PFSK-1 (cell line): ENCODE measurements around the gene SLC22A23.

Source experiments
- FOXP2 ChIP-seq: optimal IDR thresholded peaks from 2 replicates; pipeline ENCODE3; 2011; ENCODE audit warnings: borderline replicate concordance, control low read depth, inconsistent platforms; ENCODE audit not compliant: insufficient read depth; ENCODE audit errors: extremely low read length, extremely low read depth
- POLR2AphosphoS5 ChIP-seq: IDR thresholded peaks from 2 replicates; pipeline ENCODE4 v1.6.1; 2012; ENCODE audit warnings: low read depth, mild to moderate bottlenecking, control low read depth, low read length, moderate library complexity
- SIN3A ChIP-seq: IDR thresholded peaks from 2 replicates; pipeline ENCODE4 v1.6.1; 2012; ENCODE audit warnings: mild to moderate bottlenecking, low read length, moderate library complexity, borderline replicate concordance; ENCODE audit not compliant: insufficient read depth
- TAF1 ChIP-seq: IDR thresholded peaks from 2 replicates; pipeline ENCODE4 v1.6.1; 2012; ENCODE audit warnings: low read length, control low read depth, borderline replicate concordance; ENCODE audit not compliant: insufficient read depth
- TF ChIP-seq, protein P1 (sequence below), 2 experiments: IDR thresholded peaks; 2 replicates each; pipeline versions ENCODE4 v1.6.1 to v1.8.0; 2011 to 2012; ENCODE audit warnings: low read depth in 2 of 2, low read length in 2 of 2, control low read depth in 1 of 2, inconsistent platforms in 1 of 2, mild to moderate bottlenecking in 1 of 2, moderate library complexity in 1 of 2; ENCODE audit not compliant: insufficient read depth in 1 of 2

Gene SLC22A23

DNA sequence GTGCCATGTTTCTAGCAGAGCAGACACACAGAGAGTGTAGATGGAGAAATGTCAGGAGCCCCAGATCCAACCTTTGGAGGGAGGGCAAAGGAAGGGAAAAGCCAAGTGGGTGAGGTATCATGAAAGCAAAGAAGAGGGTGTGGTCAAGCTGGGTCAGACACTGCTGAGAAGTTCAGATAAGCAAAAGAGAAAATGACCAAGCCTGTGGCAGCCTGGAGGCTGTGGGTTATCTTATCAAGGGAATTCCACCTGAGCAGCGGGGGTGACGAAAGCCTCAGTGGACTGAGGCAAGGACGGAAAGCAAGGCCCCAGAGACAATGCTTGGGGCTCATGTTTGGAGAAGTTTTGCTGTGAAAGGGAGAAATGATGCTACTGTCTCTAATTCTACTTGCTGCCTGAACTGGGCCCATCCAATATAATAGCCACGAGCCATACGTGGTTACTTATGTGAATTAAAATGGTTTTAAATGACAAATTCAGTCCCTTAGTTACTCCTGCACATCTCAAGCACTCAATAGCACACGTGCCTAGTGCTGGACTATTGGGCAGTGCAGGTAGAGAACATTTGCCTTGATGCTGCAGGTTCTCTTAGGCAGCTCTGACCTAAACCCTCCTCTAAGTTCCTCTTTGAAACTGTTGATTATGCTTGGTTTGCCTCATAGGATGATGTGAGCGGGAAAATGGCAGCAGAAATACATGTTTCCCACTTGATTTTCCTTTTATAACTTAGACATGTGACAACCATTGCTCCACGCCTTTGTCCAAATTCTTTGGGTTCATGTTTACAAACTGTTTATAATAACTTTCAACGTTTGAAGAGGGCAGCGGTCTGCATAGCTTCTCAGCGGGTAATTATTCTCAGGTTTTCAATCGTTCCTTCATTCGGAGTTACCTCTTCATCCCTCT is 63.7 kb downstream of the SLC22A23 start:
- TF ChIP-seq FOXP2 (no peak), TAF1 (no peak), SIN3A (no peak), POLR2AphosphoS5 (no peak)
- TF ChIP-seq, protein P1, sequence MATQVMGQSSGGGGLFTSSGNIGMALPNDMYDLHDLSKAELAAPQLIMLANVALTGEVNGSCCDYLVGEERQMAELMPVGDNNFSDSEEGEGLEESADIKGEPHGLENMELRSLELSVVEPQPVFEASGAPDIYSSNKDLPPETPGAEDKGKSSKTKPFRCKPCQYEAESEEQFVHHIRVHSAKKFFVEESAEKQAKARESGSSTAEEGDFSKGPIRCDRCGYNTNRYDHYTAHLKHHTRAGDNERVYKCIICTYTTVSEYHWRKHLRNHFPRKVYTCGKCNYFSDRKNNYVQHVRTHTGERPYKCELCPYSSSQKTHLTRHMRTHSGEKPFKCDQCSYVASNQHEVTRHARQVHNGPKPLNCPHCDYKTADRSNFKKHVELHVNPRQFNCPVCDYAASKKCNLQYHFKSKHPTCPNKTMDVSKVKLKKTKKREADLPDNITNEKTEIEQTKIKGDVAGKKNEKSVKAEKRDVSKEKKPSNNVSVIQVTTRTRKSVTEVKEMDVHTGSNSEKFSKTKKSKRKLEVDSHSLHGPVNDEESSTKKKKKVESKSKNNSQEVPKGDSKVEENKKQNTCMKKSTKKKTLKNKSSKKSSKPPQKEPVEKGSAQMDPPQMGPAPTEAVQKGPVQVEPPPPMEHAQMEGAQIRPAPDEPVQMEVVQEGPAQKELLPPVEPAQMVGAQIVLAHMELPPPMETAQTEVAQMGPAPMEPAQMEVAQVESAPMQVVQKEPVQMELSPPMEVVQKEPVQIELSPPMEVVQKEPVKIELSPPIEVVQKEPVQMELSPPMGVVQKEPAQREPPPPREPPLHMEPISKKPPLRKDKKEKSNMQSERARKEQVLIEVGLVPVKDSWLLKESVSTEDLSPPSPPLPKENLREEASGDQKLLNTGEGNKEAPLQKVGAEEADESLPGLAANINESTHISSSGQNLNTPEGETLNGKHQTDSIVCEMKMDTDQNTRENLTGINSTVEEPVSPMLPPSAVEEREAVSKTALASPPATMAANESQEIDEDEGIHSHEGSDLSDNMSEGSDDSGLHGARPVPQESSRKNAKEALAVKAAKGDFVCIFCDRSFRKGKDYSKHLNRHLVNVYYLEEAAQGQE (IDR thresholded peaks at IDR 0.05; ENCODE audit: insufficient read depth in 1 of 2, low read depth in 2 of 2, low read length in 2 of 2), result no peak

- TF ChIP-seq TAF1 (no peak), SIN3A (no peak), FOXP2 (no peak), POLR2AphosphoS5 (no peak)
- TF ChIP-seq, protein P1 (IDR thresholded peaks at IDR 0.05; ENCODE audit: insufficient read depth in 1 of 2, low read depth in 2 of 2, low read length in 2 of 2), result no peak
These were observed 64.9 kb downstream of the SLC22A23 start for GRCh38 chr6:3391902-3392458.

DNA sequence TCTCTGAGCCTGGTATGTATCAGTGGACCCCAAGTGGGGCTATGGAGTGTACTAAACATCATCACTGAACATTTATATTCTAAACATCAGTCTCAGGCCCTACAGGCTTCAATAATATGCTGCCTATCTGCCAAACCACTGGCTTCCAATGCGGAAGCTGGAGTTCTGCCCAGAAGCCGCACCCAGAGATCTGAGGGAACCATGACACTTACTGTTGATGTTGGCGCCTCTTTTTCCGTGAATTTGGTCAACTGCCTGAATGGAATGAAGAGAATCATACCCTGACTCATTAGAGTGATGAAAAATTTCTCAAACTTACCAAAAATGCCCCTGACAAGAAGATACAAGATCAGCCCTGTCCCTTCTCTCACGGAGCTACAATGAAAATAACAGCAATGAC is 66.2 kb downstream of the SLC22A23 start:
- TF ChIP-seq TAF1, result no peak
- TF ChIP-seq, protein P1 (IDR thresholded peaks at IDR 0.05; ENCODE audit: insufficient read depth in 1 of 2, low read depth in 2 of 2, low read length in 2 of 2), result no peak
- TF ChIP-seq SIN3A, result no peak
- no peak for TF ChIP-seq POLR2AphosphoS5
- TF ChIP-seq FOXP2, result no peak

DNA sequence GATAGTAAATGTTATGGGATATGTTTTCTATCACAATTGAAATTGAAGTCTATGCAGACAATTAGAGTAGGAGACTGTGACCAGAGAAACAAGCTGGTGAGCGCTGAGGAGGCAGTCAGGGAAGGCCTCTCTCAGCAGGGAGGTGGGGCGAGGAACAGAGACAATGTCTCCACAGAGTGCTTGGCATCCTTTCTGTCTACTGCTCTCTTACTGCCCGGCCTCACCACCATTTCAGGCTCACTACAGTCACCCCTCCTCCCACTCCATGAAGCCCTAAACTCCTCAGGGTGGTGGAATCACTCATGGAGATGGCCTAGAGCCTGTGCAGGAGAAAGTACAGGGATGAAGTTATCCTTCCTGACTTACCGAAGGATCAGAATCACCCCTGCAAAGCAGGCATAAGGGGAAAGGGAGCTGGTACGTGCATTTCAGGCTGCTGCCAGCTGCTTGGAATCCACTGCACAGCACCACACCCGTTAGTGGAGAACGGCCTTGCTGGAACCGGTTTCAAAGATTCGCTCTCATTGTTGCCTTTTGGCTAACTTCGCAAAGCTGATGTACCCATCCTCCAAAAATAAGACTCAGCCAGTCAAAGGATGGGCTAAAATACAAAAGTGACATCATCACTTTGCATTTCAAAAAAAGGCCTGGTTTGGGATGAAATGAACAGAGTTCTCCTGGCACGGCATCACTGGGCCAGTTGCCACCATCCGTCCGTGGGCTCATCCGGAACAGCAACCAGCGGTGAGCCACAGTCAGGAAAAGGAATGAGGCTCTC is 67.3 kb downstream of the SLC22A23 start:
- TF ChIP-seq POLR2AphosphoS5, result no peak

GRCh38 chr6:3388786-3389185 is 68.1 kb downstream of the SLC22A23 start:
- TF ChIP-seq TAF1 (no peak), POLR2AphosphoS5 (no peak), FOXP2 (no peak), SIN3A (no peak)
- TF ChIP-seq, protein P1 (IDR thresholded peaks at IDR 0.05; ENCODE audit: insufficient read depth in 1 of 2, low read depth in 2 of 2, low read length in 2 of 2), result no peak
